ENCODE data around the gene RNF225. TPM values are rescaled to one million over a fixed set of nuclear protein-coding genes. Genes with fewer than 3 reads are reported as not detected.

RNF225 gene
- not detected in 2 replicates for total RNA-seq

DNA sequence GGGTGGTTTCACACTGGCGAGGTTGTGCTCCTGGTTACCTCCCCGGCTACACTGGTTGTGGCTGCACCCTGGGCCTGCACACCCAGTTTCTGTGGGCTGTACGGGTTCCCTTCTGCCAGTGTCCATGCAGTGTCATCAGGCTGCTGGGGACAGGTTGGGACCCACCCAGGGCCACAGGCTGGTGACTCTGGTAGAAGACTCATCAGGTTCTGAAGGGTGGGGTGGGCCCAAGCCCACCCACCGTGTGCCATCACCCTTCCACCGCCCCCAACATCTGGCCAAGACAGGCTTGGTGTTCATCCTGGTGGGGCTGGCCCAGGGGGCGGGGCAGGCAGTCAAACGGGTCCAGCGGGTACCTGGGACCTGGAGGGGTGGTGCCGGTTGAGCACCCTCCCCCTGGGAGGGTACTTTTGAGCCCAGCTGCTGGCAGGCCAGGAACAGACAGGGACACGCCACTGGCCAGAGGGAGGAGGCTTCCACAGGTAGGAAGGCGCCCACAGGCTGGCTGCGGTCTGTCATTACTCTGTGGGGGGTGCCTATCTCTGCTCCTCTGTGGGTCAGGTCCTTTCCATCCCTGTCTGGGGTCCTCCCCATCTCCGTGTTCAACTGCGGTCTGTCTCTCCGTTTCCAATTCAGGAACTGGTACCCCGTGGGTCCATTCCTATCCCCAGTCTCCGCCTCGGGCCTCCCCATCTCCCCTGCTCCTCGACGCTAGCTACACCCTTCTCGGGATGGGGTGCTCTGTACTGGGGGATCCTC lies at the start of gene RNF225:
TSS of gene RNF225 (plus strand) at position 437 of the 759 bp plus-strand sequence. CDS start 434 bp downstream, outside the sequence.

DNA sequence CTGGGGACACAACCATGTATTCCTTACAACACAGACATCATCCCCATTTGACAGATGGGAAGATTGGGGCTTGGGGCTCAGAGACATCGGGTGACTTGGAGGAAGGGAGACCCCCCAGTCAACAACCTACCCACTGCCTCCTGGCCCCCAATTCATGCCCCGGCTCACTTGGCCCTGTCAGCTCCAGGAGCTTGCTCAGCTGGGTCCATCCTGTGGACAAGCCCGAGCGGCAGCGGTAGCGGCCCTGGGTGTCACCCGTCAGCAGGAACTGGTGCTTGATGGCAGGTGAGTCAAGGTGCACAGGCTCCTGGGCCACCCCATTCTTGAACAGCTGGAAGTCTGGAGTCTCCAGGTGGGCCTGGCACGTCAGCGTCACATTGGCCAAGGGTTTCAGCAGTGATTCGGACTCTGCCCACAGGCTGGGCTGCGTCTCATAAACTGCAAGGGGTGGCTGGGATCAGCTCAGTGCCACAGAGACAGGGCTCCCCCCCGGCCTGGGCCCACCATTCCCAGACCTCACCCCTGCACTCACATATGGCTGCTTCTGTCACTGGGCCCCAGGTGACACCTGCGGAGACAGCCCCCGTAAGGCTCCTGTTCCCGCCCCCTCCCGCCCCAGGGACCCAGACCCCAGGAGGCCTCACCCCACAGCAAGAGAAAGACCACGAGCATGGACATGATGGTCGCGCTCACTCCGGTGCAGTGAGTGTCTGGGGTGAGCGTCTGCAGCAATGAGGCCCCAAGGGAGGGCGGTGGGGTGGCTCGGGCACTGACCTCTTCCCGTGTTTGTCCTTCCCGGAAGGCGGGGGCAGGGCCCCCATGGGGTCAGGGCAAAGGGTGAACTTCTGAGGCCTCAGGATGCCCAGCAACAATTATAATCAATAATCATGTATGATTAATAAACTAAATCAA lies 42.4 kb upstream of the RNF225 start, which contains the start of gene A1BG:
TSS of gene A1BG (minus strand) at position 733 of the 912 bp plus-strand sequence. CDS start at position 678, 55 bp downstream.

DNA sequence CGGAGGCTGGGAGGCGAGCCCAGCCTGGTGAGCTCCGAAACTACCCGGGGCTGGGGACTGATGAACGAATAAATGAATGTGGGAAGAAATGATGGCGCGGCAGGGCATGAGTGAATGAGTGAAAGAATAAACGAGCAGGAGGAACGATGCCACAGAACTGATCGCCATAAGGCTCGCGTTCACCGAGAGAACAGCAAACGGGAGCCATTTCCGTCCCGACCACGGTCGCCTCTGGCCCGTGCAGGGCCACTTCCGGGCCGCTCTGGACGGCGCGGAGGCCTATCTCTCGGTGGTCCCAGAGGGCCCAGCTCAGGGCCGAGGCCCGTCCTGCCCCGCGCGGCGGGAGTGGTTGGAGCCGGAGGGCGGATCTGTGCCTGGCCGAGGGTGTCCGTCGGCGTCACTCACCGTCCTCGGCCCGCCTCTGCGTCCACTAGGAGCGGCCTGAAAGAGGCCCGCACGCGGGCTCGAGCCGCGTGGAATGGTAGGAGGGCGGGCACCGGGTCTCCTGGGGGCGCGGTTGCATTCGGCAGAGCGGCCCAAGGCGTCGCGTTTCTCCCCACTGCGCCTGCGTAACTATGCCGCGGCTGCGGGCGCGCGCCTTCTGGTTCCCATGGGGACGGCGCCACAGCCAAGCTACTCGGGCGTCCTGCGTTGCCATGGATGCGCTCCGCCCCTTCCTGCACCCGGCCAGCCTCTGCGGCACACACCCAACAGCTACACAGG lies 33.0 kb upstream of the RNF225 start, which contains the start of gene ZNF497:
TSS of gene ZNF497 (minus strand) at position 480 of the 723 bp plus-strand sequence. CDS start 5,116 bp downstream, outside the sequence.

DNA sequence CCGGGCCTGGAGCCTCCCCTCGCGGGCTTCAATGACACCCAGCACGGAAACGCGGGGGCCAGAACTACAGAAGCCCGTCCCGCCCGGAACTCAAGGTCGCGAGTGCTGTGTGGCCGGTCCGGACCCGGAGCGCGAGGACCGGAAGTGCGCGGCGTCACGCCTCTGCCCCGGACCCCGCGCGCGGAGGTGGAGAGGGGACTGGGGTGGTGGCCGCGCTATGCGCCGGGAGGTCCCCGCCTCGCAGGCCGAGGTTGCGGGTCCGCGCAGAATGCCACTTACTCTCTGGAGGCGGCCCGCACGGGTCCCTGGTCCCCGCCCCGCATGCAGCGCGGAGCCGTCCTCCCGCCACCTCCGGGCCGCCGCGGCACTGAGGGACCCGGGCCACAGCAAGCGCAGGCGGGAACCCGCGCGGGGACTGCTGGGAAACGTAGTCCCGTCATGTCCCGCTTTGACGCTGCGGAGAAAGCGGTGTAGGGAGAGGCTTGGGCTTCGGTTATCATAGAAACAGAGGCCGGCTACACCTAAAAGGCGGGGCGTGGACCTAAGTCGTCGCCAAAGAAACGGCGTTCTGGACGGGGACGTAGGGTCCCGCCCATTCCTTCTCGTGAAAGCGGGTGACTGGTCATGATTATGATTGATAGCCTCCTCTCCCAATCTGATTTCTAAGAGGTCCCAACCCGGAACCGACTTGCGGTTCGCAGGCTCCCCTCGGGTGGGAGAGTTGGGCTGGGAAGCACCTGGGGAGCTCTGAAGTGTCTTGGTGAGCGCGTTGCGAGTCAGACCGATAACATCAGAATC lies 14.6 kb upstream of the RNF225 start, which contains the start of gene ZNF837:
TSS of gene ZNF837 (minus strand) at position 369 of the 798 bp plus-strand sequence. CDS start 11,698 bp downstream, outside the sequence.

DNA sequence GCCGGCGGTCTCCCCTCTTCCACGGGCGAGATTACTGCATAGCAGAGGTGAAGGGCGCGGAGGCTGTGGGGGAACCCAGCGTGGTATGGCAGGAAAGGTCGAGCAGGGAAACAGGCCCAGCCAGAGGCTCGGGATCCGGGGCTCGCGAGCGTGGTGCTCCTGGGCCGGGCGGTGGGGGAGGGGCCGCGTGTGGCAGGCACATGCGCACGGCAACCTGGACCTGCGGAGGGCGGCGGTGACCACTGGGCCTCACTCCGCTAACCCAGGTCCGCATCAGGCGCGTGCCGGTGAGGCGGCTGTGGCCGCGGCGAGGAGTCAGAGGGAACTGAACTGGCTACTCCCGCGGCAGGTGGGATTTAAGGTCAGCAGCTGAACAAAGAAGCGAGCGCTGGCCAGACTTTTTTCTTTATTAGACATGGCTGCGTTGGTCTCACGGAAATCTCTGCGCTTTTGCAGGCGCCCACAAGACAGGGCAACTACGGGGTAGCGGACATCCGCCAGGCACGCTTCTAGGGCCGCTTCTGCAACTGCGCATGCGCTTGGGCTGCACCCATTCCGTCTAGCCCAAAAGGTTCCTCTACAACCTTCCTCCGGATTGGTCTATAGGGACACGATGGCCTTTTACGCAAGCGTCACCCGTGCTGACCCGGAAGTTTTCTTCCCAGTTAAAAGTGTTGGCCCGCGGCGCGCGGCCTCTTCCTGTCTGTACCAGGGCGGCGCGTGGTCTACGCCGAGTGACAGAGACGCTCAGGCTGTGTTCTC lies 8.7 kb upstream of the RNF225 start, which contains the start of gene RPS5:
TSS of gene RPS5 (plus strand) at position 694 of the 762 bp plus-strand sequence. CDS start 869 bp downstream, outside the sequence.

DNA sequence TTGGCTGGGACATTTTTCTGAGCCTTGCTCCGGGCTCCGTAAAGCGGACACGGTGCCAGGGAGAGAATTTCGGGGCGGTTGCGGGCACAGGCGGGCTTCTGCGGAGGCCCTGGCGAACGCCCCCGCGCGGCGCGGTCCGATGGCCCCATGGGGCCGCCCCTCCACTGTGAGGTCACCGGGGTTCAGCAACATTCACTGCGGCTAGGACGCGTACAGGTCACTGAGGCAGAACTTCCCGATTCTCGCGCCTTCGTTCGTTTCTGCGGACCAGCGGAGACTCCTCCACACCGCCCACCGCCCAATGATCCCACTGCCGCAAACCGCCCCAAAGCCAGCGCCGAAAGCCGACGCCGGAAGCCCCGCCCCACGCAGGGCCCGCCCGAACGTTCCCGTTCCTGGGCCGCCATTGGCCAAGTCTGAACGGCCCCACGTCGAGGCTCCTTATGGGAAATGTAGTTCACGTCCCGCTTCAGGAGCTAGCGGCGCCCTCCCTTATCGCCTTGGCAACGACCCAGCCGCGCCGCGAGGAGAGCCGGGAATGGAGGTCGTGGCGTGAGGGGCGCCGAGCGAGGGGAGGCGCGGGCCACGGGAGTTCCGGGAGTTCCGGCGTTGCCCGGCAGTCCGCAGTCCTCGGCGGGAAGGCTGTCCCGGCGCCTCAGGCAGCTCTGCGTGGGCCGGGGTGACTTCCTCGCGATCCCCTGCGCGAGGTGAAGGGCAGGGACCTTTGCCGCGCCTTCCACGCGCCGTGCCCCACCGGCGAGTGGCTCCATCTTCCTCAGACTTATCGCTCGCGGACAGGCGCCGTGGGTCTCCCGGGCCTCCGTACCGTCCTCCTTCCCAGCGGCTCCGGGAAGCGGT lies 12.9 kb downstream of the RNF225 start, which contains the start of gene ZNF584:
TSS of gene ZNF584 (plus strand) at position 498 of the 858 bp plus-strand sequence. CDS start 499 bp downstream, outside the sequence.

DNA sequence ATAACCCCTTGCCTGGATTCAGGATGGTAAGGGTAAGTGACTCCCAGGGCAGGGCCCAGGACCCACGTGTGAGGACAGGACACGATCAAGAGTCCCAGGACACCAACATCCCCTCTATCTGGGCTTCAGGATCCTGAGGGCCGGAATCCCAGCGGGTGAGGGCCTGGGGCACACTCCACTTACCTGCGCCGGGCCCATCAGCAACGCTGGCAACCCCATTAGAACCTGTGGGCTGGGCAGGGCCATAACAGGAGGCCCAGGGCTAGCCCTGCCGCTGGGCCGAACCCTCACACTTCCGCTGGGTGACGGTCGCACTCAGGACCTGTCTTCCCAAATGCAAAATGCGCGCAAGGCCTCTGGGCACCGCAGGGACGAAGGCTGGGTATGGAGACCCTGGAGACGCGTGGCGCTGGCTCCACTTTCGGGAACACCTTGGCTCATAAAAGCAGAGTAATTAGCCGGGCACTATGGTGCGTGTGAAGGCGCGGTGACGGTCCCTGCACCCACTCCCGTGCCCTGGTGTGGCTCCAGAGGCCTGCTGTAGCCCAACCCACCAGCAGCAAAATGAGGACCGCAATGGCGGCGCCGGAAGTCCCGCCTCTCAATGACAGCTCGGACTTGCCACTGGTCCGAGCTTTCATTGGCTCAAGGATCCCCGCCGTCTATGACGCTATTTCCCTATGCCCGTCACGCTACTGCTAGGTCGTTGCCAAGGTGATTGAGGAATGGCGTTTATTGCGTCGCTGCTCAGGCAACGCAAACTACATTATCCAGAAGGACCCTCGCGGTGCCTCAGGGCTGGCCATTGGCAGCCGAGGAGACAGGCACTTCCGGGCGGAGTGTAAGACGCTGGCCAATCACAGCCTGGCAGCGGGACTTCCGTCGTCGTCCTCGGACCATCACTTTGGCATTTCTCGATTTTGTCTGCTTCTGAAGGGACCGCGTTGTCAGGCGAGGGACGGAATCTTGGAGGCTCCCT lies 44.4 kb downstream of the RNF225 start, which contains the start of gene ZNF132:
TSS of gene ZNF132 (minus strand) at position 578 of the 979 bp plus-strand sequence. CDS start at position 246, 332 bp downstream.

Other genes starting within 250 kb of the RNF225 start
- gene ZNF329, start 244.9 kb upstream of the RNF225 start, total RNA-seq, result 8.6 and 12.1 TPM in 2 replicates
- 19.3 and 29.0 TPM in 2 replicates for gene ZNF274, start 212.6 kb upstream of the RNF225 start, total RNA-seq
- 13.4 and 64.2 TPM in 2 replicates for gene ZNF544, start 166.7 kb upstream of the RNF225 start, total RNA-seq
- 4.9 and 6.6 TPM in 2 replicates for gene ZNF8, start 116.7 kb upstream of the RNF225 start, total RNA-seq
- 32.9 and 64.4 TPM in 2 replicates for gene ERVK3-1, start 90.3 kb upstream of the RNF225 start, total RNA-seq
- gene ZSCAN22, start 68.7 kb upstream of the RNF225 start, total RNA-seq, result 1.9 and 2.0 TPM in 2 replicates
- 95.4 and 130 TPM in 2 replicates for gene A1BG, start 42.2 kb upstream of the RNF225 start, total RNA-seq
- 0.18 and 0.97 TPM in 2 replicates for gene ZNF497, start 32.9 kb upstream of the RNF225 start, total RNA-seq
- gene ZNF837, start 14.6 kb upstream of the RNF225 start, total RNA-seq, result 4.5 and 5.0 TPM in 2 replicates
- 2,709 and 3,064 TPM in 2 replicates for gene RPS5, start 8.4 kb upstream of the RNF225 start, total RNA-seq
- 13.0 and 15.4 TPM in 2 replicates for gene ZNF584, start 13.0 kb downstream of the RNF225 start, total RNA-seq
- 3.8 and 3.9 TPM in 2 replicates for gene ZNF132, start 44.5 kb downstream of the RNF225 start, total RNA-seq
- 5.8 and 9.6 TPM in 2 replicates for gene ZNF324B, start 56.0 kb downstream of the RNF225 start, total RNA-seq
- gene ZNF324, start 71.4 kb downstream of the RNF225 start, total RNA-seq, result 8.7 and 13.6 TPM in 2 replicates
- 7.3 and 12.8 TPM in 2 replicates for gene ZNF446, start 80.7 kb downstream of the RNF225 start, total RNA-seq
- gene SLC27A5, start 116.3 kb downstream of the RNF225 start, total RNA-seq, result 11.0 and 12.8 TPM in 2 replicates
- gene ZBTB45, start 124.2 kb downstream of the RNF225 start, total RNA-seq, result 10.9 and 15.3 TPM in 2 replicates
- 249 and 264 TPM in 2 replicates for gene TRIM28, start 148.4 kb downstream of the RNF225 start, total RNA-seq
- gene CHMP2A, start 159.4 kb downstream of the RNF225 start, total RNA-seq, result 93.0 and 104 TPM in 2 replicates
- gene UBE2M, start 163.0 kb downstream of the RNF225 start, total RNA-seq, result 33.6 and 41.5 TPM in 2 replicates
- 14.7 and 14.8 TPM in 2 replicates for gene MZF1, start 177.7 kb downstream of the RNF225 start, total RNA-seq